AG08396 (cell line): ENCODE results near the gene TSPO.

Experiments used
- DNase-seq: peaks from one replicate; pipeline ENCODE4 v3.0.0; 2012; ENCODE audit warnings: low spot score, mixed read lengths

Gene TSPO

DNA sequence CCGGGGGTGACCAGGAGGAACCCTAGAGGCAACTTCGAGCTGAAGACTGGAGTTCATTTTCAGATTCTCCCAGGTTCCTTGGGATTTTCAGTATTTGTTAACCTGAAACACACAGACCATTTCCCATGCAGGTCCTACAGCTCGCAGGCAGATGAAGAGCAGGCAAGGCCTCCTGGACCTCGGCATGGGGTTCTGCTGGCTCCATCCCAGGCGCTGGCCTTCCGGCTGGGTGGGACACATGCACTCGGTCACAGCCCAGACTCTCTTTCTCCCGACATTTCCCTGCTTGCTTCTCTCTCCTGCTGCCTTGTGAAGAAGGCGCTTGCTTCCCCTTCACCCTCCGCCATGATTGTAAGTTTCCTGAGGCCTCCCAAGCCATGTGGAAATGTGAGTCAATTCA, 51.0 kb downstream of the TSPO start:
- no peak for DNase-seq

DNA sequence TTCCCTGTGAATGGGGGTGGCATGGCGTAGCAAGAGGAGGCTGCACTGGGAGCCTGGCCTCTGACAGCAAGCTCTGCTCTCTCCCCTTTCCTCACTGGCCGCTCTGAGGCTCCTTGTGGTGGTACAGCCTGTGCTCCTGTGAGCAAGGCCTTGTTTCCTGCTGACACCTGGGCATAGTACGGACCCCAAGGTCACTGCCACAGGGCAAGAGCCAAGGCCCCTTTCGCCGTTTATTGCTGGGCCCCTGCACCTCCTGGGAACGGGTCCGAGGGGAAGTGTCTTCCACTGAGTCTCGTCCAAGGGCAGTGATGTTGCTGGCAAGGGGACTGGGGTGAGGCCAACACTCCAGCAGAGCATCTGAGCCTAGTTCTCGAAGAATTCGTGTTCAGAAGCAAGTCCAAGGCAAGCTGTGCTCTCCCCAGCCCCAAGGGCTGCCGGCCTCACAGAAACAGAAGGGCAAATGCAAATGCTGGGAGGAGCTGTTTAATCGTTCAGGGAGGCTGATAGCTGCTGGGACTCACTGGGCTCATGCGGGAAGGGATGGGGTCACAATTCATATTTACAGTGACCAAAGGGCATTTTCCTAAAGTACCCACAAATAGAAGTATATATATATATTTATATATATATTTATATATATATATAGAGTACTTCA, 51.5 kb downstream of the TSPO start:
- DNase-seq, result no peak

DNA sequence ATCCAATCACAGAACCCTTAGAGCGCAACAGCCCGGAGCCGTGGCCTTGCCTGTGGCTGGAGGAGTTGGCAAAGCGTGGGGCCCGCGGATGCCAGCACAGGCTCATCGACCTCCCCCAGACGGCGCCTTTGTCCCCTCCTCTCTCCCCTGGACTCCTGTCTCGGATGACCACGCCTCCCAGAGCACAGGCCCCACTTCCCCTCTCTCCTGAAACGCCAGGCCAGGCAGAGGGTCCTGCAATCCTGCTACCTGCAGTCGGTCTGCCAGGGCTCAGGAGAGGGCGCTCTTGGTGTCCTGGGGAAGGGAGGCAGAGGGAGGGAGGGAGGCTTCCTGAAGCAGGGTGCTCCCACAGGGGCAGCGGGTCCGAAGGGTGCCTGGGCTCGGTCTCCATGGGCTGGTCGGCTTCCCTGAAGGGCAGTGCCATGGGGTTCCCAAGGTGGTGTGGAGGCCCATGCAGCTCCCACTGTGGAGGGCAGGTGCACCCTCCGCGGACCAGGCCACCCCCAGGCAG, 52.2 kb downstream of the TSPO start:
- DNase-seq, result no peak

DNA sequence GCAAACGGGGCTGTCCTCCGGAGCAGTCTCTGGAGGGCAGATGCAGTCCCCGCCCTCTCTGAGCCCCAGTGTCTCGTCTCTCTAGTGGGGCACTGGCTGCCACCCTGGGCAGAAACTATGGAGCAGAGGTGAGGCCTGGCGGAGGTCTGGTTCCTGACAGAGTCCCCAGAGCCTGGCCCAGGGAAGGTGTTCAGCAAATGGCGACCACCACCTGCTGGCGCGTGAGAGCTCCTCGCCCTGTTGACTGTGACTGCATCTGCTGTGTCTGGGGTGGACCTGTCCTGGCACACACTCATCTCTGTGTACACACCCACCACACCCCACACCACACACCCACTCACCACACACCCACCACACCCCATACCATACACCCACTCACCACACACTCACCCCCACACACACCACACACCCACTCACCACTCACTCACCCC, 53.9 kb downstream of the TSPO start:
- DNase-seq, result no peak

DNA sequence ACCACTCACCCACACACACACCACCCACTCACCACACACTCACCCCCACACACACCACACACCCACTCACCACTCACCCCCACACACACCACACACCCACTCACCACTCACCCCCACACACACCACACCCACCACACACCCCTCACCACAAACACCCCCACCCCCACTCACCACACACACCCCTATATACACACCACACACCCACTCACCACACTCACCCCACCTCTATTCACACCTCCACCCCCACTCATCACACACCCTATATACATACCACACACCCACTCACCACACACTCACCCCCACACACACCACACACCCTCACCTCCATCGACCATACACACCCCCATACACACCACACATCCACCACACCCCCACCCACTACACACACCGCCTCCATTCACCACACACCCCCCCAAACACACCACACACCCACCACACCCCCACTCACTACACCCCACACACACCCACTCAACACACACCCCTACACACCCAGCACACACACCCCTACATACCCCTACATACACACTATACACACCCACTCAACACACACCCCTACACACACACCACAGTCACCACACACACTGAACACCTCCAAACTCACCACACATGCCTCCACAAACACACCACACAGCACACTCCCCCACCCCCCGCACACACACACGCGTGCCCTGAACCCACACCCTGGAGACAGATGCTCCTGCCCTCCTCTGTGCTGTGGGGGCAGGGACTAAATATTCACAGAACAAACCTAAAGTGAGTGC, 54.6 kb downstream of the TSPO start:
- DNase-seq, result no peak

DNA sequence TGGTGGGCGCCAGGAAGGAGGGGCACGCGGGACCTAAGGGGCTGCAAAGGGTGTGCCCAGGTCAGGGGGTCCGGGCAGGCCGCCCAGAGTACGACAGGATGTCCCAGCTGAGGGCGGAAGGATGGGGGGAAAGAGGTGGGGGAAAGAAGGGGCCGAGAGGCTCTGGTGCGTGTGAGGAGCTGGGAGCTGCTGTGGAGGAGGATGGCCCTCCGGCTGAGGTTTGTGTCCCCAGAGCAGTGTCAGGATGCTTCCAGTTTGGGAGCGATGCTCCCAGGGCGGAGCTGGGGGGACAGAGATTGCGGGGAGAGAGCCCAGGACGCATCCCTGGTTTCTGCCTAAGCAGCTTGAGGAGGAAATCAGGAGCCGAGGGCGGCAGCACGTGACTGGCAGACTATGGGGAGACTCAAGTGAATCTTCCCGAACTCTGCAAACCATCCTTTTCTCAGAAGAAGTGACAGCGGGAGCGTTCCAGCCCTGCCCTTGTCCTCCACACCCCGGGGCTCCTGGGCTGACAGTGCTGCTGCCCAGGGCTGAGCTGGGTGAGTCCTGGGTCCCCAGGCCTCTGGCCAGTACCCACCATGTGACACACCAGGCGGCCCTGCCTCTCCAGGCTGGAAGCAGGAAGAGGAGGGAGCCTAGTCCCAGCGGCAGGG, 55.3 kb downstream of the TSPO start:
- no peak for DNase-seq

DNA sequence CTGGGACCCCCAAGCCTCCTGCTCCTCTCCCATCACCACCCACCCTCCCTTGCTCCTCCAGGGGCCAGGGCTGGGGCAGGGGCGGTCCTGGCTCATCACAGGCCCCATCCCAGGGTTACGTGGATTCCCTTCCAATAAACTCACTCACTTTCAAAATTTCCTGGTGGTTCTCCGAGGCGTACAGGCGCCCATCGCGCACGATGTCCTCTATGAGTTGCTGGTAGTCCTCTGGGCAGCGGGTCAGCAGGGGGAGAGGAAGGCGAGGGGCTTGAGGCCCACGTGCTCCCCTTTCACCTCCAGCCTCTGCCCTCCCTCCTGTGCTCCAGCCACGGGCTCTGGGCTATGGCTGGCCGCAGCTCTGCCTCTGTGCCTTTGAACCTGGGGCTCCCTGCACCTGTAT, 56.0 kb downstream of the TSPO start:
- DNase-seq, result no peak

DNA sequence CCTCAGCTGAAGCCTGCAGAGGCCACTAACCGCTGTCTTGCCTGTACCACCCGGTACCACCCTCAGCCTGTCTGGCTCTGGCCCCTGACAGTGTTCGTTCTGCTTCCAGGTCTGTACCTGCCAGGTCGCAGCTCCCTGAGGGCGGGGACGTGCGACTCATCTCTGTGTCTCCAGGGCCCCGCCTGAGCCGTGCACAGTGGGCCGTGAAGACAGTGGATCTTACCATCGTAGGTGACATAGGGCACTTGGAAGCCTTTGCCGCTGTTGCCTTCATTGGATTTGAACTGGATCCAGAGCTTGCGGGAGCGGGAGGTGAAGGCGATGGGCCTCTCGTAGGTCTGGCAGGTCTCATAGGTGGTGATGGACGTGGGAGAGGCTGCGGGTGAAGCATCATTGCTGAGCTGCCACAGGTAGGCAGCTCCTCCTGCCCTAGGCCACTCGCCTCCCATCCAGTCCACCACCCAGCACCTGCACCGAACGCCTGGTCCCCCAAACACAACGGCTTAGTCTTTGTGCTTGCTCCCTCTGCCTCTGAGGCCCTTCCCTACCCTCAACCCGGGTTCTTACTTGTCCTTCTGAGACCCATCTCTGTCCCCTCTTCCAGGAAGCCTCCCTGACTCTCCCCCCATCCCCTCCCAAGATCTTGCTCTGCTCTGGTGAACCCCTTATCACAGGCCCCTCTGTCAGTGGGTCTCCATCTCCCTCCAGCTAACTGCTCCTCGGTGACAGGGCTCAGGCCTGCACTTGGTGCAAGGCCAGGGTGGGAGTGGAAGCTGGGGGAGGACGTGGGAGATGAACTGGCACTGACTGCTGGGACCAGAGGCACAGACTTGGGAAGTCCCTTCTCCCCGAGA, 56.7 kb downstream of the TSPO start:
- no peak for DNase-seq

DNA sequence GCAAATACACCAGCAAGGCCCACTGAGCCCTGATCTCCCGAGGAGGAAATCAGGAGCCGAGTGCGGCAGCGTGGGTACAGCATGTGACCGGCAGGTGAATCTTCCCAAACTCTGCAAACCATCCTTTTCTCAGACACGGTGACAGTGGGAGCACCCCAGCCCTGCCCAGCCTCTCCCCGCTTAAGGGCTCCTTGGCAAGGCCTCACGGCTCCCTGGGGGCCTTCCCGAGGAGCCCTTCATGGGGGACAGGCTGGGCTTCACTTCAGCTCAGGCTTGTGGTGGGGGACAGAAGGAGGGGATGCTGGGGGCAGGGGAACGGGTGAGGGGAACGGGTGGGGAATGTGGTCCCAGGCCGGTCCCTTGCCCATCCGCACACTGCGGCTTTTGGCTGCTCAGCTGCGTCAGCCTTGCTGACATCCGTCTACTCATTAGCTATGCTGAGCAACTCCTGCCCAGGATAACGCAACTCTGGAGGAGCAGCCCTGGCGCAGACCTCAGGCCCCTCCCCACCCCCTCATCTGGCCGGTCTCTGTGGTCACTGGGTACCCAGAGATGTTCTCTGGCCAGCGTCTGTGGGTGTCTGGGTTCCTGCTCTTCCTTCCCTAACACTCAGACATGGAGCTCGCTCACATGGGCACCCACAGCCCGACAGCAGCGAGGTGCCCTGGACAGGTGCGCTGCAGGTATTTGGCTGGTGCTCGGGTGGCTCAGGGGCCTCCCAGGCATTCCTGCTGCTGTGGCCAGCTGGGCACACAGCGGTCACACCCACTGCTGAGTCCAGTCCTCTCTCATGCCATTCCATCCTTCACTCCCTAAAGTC, 57.6 kb downstream of the TSPO start:
- no peak for DNase-seq

DNA sequence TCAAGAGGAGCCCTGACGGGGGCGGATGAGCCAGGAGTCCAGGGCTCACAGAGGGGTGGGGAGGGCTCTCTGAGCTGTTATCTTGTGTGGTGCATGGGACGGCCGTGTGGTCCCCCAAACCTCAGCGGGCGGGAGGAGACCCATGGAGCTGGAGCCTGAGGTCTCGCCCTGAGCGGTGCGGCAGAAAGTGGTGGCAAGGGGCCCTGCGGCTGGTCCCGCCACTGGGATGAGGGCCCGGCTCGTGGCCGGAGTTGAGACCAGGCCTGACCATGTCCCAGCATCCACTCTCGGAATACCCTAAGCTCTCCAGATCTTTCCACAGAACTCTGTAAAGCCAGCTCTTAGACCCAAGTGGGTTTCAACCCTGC, 58.1 kb downstream of the TSPO start:
- no peak for DNase-seq

DNA sequence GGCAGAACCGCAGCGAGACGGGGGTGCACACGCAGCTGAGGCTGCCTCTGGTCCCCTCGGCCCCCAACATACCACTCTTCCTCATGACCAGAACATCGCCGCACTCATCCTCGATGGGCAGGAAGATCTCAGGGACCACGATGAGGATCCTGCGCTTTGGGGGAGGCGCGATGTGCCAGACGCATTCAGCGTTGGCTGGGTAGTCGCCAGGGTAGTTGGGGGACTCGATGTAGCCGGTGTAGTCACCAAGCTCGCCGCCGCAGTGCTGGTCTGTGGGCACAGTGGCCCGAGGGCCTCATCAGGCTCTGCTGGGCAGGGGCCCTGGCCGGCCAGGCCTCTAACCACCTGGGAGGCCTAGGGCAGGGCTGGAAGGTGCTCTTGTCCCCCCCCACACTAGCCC, 58.6 kb downstream of the TSPO start:
- no peak for DNase-seq

DNA sequence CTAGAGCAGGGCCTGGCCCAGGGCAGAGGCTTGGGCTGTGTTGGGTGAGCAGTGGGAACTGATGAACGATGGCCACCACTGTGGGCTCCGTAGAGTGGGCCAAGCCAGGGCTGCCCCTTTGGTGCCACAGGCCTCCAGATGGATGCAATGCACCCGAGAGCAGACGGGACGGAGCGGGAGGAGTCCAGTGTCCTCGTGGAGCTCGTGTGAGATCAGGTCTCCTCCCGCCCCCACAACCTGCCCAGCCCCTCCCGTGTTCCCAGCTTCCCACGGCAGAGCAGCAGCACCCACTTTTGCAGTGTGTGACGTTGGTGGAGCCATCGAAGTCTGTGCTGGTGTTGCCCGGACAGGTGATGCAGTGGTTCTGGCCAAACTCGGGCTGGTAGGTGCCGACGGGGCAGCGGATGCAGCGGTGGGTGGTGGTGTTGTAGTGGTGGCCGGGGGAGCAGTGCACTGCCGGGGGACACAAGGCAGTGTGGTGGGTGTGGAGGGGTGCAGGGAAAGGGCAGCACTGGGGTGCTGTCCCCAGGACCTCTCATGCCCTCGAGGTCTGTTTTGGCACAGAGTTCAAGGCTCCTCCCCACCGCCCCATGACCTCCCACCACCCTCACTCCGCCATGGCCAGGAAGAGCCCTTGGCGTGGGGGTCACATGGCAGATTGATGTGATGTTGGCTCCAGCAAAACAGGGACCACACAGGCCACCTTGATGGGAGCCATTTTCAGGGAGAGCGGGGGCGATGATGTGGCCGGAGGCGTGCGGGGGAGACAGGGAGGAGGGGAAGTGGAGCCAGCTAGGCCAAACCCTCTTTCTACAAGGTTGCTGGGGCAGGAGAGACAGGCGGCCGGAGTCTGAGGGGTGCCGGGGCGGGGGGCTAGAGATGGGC, 59.5 kb downstream of the TSPO start:
- no peak for DNase-seq

DNA sequence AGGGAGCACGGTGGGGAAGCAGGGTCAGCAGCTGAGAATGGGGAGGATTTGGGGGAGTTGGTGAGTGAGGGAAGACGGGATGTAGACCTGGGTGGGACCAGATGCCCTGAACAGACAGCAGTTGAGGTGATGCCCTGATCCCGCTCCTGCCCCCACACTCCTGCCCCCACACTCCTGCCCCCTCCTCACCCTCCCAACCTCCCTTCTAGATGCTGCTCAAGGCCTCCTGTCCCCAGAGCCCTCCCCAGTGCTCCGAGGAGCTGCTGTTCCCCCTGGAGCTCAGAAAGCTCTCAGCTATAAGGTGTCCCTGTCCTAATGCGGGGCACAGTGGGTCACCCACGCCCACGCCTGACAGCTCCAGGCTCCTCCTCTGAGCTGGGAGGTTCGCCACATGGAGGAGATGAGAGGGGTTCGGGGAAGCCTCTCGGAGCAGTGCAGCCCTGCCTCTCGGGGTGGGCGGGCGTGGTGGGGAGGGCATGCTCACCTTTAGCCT, 60.6 kb downstream of the TSPO start:
- DNase-seq, result no peak

DNA sequence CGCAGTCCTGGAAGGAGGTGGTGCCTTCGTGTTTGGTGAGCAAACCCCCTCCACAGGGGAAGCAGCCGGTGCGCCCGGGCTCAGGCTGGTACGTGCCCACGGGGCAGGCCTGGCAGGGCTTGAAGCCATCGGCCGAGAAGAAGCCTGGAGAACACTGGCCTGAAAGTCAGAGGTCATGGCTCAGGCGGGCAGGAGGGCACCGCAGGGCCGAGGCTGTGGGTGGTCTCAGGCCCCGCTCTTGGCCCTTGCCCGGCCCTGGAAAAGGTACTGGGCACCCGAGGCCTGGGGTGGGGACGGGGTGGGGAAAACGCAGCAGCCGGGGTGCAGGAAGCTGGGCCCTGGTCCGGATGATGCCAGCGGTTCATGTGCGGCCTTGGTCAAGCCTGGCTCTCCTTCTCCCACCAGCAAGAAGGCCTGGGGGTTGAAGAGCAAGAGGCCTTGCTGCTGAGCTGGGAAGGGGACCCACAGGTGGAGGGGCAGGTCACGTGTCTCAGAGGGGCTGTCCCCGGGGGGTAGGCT, 61.1 kb downstream of the TSPO start:
- no peak for DNase-seq
